ENCODE results near the gene KIF6. TPM values are rescaled to one million over a fixed set of nuclear protein-coding genes. Genes with fewer than 3 reads are reported as not detected.
"Not testable (repeated sequence)": the region's sequence is repeated elsewhere in the genome, so short reads cannot be mapped to it uniquely, and the experiment has no call there.

The KIF6 gene
- total RNA-seq (2014; rRNA removed; shearing (Covaris generic)): 0.11 and 4.7 TPM in 2 replicates

- DNase-seq (ENCODE audit: low read depth): peak; percentile 98
These were observed at the start of gene KIF6 for GRCh38 chr6:39724787-39725631. Gene KIF6, minus strand, starts transcription at chr6:39725408. Its CDS starts 98 bp downstream, at chr6:39725310.

DNA sequence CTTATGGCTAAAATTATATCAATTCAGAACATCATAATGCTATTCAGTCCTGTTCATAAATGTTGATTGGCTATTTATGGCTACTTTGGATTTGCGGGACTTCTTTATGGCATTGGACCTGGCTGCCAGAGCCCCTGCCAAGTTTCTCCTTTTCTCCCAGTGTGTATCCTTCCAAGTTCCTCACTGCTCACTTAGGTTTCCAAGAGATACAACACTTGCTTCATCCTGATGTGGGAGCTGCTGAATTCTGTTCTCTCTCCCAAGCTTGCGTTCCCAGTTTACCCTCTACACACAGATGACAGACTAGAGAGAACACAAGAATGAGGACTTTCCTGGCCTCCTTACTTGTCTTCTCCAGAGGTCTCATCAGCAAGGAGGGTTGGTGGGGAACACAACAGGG, 48.6 kb upstream of the KIF6 start:
- no peak for DNase-seq (ENCODE audit: low read depth)

- no peak for DNase-seq (ENCODE audit: low read depth)
These were observed 47.5 kb upstream of the KIF6 start for GRCh38 chr6:39772559-39773273.

- DNase-seq (ENCODE audit: low read depth): no peak
These were observed 45.2 kb upstream of the KIF6 start for GRCh38 chr6:39770446-39770845.

GRCh38 chr6:39769012-39769411, 43.8 kb upstream of the KIF6 start:
- DNase-seq (ENCODE audit: low read depth): no peak

DNA sequence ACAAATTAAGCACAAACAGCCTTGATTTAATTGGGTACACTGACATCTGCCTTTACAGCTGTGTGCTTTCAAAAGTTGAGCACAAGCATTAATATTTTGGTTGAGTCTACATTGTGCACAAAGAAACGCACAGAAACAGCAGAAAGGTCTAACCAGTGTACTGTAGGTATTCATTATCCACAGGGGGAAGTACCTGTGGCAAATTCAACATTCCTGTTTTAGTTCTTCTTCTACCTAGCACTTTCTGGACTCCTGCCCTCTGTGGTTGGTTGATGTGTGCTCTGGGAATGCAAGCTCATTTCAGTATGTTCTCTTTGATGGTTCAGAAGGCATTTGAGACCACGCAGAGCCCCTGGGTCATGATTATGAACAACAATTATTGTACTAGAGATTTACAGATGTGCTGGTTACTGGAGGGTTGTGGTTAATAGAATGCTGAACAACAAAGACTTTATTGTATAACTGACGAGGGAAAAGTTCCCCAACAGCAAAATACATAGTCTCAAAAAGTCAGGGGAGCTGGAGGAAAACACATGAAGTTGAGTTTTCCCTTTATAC, 40.4 kb upstream of the KIF6 start:
- no peak for DNase-seq (ENCODE audit: low read depth)

- no peak for DNase-seq (ENCODE audit: low read depth)
These were observed 35.2 kb upstream of the KIF6 start for GRCh38 chr6:39760226-39760952.

DNA sequence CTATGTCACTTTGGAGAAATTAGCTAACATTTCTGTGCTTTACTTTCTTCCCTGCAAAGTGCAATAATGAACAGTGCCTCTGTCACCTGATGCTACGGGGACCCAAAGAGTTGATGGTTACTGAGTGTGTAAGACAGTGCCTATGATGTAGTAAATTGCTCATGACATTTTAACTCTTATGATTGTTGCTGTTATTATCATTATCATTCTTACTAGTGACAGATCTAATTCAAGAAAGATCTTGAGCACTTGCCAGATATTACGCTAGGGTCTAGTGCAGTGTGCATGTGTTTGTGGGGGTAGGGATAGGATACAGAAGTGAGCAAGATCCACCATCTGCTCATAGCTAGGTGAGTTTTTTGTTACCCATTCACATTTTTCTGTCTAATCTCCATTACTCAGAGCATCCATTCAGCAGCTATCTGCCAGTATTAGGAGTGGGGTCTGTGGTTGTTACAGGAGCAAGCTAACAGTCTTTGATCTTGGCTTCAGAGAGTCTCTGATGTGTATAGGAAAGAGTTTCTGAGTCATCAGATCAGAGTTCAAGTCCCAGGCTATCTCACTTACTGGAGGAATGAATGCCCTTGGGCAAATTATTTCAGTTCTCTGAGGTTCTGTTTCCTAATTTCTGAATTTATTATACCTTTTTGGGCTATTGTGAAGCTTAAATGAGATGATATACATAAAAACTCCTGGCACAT, 33.8 kb upstream of the KIF6 start:
- no peak for DNase-seq (ENCODE audit: low read depth)

GRCh38 chr6:39756582-39756981, 31.4 kb upstream of the KIF6 start:
- no peak for DNase-seq (ENCODE audit: low read depth)

GRCh38 chr6:39755231-39755630, 30.0 kb upstream of the KIF6 start:
- DNase-seq (ENCODE audit: low read depth): peak; percentile 45

DNA sequence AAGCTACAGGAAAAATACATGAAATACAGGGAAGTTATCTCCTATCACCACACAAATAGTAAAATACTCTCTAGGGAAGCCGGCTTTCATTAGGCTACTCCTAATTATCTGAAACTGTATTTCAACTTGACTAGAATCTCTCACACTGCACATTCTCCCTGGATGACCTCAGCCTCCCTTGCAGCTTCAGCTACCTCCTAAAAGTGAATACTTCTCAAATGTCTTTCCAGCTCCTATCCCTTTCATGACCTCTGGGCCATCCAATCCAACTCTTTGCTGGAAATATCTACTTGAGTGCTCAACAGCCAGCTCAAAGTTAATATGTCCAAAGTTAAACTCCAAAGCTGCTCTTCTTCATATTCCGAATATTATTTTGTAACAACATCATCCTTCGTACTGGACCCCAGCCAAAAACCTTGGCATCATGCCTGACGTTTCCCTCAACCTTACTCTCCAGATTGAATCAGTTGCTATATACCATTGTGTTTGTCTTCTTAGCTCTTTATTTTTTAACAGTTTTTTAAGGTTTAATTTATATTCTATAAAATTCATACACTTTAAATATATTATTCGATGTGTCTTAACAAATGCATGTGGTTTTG, 29.4 kb upstream of the KIF6 start:
- peak; percentile 28 for DNase-seq (ENCODE audit: low read depth)

GRCh38 chr6:39753725-39754045, 28.5 kb upstream of the KIF6 start:
- no peak for DNase-seq (ENCODE audit: low read depth)

DNA sequence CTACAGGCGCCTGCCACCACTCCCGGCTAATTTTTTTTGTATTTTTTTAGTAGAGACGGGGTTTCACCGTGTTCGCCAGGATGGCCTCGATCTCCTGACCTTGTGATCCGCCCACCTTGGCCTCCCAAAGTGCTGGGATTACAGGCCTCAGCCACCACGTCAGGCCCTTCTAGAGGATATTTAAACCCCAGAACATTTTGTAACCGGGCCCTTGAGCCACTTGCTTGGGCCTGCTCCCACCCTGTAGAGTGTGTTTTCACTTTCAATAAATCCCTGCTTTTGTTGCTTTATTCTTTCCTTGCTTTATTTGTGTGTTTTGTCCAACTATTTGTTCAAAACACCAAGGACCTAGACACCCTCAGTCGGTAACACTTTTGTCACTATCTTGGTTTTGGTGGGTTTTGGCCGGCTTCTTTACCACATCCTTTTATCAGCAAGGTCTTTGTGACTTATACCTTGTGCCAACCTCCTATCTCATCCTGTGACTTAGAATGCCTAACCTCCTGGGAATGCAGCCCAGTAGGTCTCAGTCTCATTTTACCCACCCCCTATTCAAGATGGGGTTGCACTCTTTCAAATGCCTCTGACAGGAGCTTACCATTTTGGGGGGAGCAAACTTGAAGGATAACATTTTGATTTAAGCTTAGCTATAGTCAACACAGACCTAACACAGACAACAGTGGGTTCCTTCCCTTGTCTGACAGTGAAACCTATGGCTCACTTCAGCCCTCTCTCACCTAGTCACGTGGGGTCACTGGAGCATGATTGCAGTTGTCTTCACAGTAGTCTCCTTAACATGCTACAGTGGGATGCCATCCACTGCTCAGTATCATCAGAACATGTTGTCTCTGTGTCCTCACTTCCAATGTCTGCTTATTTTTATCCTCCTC, 27.9 kb upstream of the KIF6 start:
- DNase-seq (ENCODE audit: low read depth): peak; percentile 9

GRCh38 chr6:39746795-39747194, 21.6 kb upstream of the KIF6 start:
- DNase-seq (ENCODE audit: low read depth): no peak

- DNase-seq (ENCODE audit: low read depth): no peak
These were observed 8.5 kb upstream of the KIF6 start for GRCh38 chr6:39733704-39734103.

GRCh38 chr6:39731565-39731964, 6.4 kb upstream of the KIF6 start:
- no peak for DNase-seq (ENCODE audit: low read depth)

DNA sequence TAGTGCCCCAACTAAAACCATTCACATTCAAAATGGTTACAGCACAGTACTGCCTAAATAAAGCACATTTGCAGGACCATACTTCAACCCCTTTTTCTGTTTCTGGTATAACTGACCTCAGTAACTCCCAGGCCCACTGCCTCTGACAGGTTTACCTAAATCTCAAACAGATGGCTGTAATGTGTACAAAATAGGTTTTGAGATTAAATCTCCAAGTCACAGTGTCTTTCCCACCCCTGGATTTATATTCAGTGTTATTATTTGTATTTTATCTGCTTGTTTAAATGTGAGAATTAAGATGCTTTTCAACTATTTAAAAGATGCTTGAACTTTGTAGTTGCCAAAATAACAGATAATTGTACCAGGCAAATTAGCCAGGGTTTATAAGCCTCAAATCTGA, 4.7 kb upstream of the KIF6 start:
- DNase-seq (ENCODE audit: low read depth): no peak

DNA sequence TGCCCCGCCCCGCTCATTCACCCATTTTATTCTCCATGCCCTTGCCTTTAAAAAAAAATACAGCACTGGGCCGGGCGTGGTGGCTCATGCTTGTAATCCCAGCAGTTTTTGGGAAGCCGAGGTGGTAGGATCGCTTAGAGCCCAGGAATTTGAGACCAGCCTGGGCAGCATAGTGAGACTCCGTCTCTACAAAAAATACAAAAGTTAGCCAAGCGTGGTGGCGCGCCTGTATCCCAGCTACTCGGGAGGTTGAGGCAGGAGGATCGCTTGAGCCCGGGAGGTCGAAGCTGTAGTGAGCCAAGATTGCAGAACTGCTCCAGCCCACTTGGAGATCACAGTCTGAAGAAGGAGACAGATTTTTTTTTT, 407 bp upstream of the KIF6 start:
- no peak for DNase-seq (ENCODE audit: low read depth)

DNA sequence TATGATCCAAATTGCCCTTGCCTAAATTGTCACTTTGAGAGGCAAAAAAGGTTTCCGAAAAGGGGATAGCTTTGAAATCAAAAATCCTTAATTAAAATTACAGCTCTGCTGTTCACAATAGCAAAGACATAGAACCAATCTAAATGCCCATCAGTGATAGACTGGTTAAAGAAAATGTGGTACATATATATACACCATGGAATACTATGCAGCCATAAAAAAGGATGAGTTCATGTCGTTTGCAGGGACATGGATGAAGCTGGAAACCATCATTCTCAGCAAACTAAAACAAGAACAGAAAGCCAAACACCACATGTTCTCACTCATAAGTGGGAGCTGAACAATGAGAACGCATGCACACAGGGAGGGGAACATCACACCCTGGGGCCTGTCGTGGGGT, 1.9 kb downstream of the KIF6 start:
- DNase-seq (ENCODE audit: low read depth): not testable (repeated sequence)

GRCh38 chr6:39714802-39715201, 10.4 kb downstream of the KIF6 start:
- no peak for DNase-seq (ENCODE audit: low read depth)

Measured in Daoy (cell line).